ENCODE data around the gene NDRG3. TPM values are rescaled to one million over a fixed set of nuclear protein-coding genes. Genes with fewer than 3 reads are reported as not detected.
A peak's percentile ranks its signal among the peaks of the same experiment; 100 is the strongest.

The NDRG3 gene
- total and polyA plus RNA-seq, 12 donors = 29.0 to 91.4 (median 53.0) TPM

- TF ChIP-seq CTCF (IDR thresholded peaks at IDR 0.05) (no peak), POLR2A (IDR thresholded peaks at IDR 0.05) (no peak)
- Histone ChIP-seq H3K4me3 (no peak overlapping the region), H3K27me3 (no peaks in the 10 kb centered on the region), H3K27ac (no peak overlapping the region), H3K9me3 (replicated peaks in 1 of 3) (no peaks in the 10 kb centered on the region), H3K4me1 (replicated peaks in 1 of 2) (no peaks in the 10 kb centered on the region), H3K36me3 (replicated peaks in 1 of 2) (peaks cover 0 to 14% of the 10 kb centered on the region in 2 donors)
- intact Hi-C loops (cut with DNase I) = no loop called here
- no peak for DNase-seq
- 87 to 94% (median 90%) methylated on average over 3 to 4 of the region's 4 CpGs for WGBS, 4 donors
Measured at GRCh38 chr20:36672991-36673390, 72.9 kb downstream of the NDRG3 start.

- WGBS, 4 donors = 93 to 98% (median 95%) methylated on average over 3 of the region's 3 CpGs
- no peaks in the 10 kb centered on the region for H3K27me3 ChIP-seq
- H3K36me3 ChIP-seq (replicated peaks in 1 of 2) = peaks cover 0 to 19% of the 10 kb centered on the region in 2 donors
- H3K4me3 ChIP-seq = no peak overlapping the region
- no peaks in the 10 kb centered on the region for H3K4me1 ChIP-seq (replicated peaks in 1 of 2)
- intact Hi-C loops (cut with DNase I) = no loop called here
- TF ChIP-seq CTCF (IDR thresholded peaks at IDR 0.05) (no peak), POLR2A (IDR thresholded peaks at IDR 0.05) (no peak)
- H3K9me3 ChIP-seq (replicated peaks in 1 of 3) = no peaks in the 10 kb centered on the region
- DNase-seq = no peak
- H3K27ac ChIP-seq = no peak overlapping the region
Measured at GRCh38 chr20:36670665-36671357, 75.1 kb downstream of the NDRG3 start.

- no peak for TF ChIP-seq POLR2A (IDR thresholded peaks at IDR 0.05)
- peak in 2 of 6 experiments; percentile 9 to 18 for TF ChIP-seq CTCF (IDR thresholded peaks at IDR 0.05)
- intact Hi-C loops (cut with DNase I) = no loop called here
- Histone ChIP-seq H3K4me1 (replicated peaks in 1 of 2) (no peaks in the 10 kb centered on the region), H3K27ac (no peak overlapping the region), H3K9me3 (replicated peaks in 1 of 3) (no peaks in the 10 kb centered on the region), H3K36me3 (replicated peaks in 1 of 2) (peaks cover 0 to 39% of the 10 kb centered on the region in 2 donors), H3K4me3 (no peak overlapping the region), H3K27me3 (no peaks in the 10 kb centered on the region)
- 73 to 79% (median 77%) methylated on average over 4 of the region's 4 CpGs for WGBS, 4 donors
- DNase-seq = no peak
Measured at GRCh38 chr20:36666181-36666740, 79.6 kb downstream of the NDRG3 start.

GRCh38 chr20:36663031-36663430 lies 82.9 kb downstream of the NDRG3 start:
- WGBS, 4 donors = 61 to 85% (median 71%) methylated on average over 2 of the region's 2 CpGs
- no peak for TF ChIP-seq CTCF (IDR thresholded peaks at IDR 0.05)
- H3K4me1 ChIP-seq (replicated peaks in 1 of 2) = no peaks in the 10 kb centered on the region
- DNase-seq = no peak
- no peak overlapping the region for H3K4me3 ChIP-seq
- no peak overlapping the region for H3K27ac ChIP-seq
- H3K27me3 ChIP-seq = no peaks in the 10 kb centered on the region
- peaks cover 0 to 43% of the 10 kb centered on the region in 2 donors for H3K36me3 ChIP-seq (replicated peaks in 1 of 2)
- no peaks in the 10 kb centered on the region for H3K9me3 ChIP-seq (replicated peaks in 1 of 3)
- intact Hi-C loops (cut with DNase I) = no loop called here
